Smooth muscle cell (in vitro differentiated cells): ENCODE measurements around the gene RNF123. TPM values are rescaled to one million over a fixed set of nuclear protein-coding genes. Genes with fewer than 3 reads are reported as not detected.

Experiments
- DNase-seq: peaks from one replicate; lab custom pipeline; 2025; ENCODE audit not compliant: unreplicated experiment; lab: John Stamatoyannopoulos, UW
- H2AFZ ChIP-seq: fragments of 200-600 bp; sonication (generic); 2 replicates; pipeline ENCODE4 v1.6.0; 2016; ENCODE audit warnings: antibody characterized with exemption, low read depth, mild to moderate bottlenecking
- H3F3A ChIP-seq: fragments of 200-600 bp; sonication (generic); 2 replicates; pipeline ENCODE4 v1.6.0; 2017; ENCODE audit warnings: antibody characterized with exemption, low read depth
- H3K27ac ChIP-seq: fragments of 200-600 bp; sonication (generic); 2 replicates; pipeline ENCODE4 v1.5.1; 2016; ENCODE audit warnings: low read depth, mild to moderate bottlenecking
- H3K27me3 ChIP-seq: fragments of 200-600 bp; sonication (generic); 2 replicates; pipeline ENCODE4 v1.6.1; 2016; ENCODE audit warnings: low read depth, mild to moderate bottlenecking
- H3K36me3 ChIP-seq: fragments of 200-600 bp; sonication (generic); 2 replicates; pipeline ENCODE4 v1.5.1; 2016; ENCODE audit warnings: low read depth
- H3K4me1 ChIP-seq: fragments of 200-600 bp; sonication (generic); 2 replicates; pipeline ENCODE4 v1.5.1; 2016; ENCODE audit warnings: low read depth
- H3K4me2 ChIP-seq: fragments of 200-600 bp; sonication (generic); 2 replicates; pipeline ENCODE4 v1.6.0; 2016; ENCODE audit warnings: mild to moderate bottlenecking
- H3K4me3 ChIP-seq: fragments of 200-600 bp; sonication (generic); 2 replicates; pipeline ENCODE4 v1.5.1; 2016; ENCODE audit warnings: mild to moderate bottlenecking
- H3K79me2 ChIP-seq: fragments of 200-600 bp; sonication (generic); 2 replicates; pipeline ENCODE4 v1.6.0; 2016; ENCODE audit warnings: low read depth, mild to moderate bottlenecking
- H3K9ac ChIP-seq: fragments of 200-600 bp; sonication (generic); 2 replicates; pipeline ENCODE4 v1.6.0; 2016; ENCODE audit warnings: low read depth
- H3K9me3 ChIP-seq: fragments of 200-600 bp; sonication (generic); replicated peaks from 2 replicates; pipeline ENCODE4 v1.5.1; 2016; ENCODE audit warnings: low read depth
- H4K20me1 ChIP-seq: fragments of 200-600 bp; sonication (generic); 2 replicates; pipeline ENCODE4 v1.6.0; 2016; ENCODE audit warnings: low read depth
- CTCF ChIP-seq: fragments of 200-600 bp; sonication (generic); IDR thresholded peaks from 2 replicates; pipeline ENCODE4 v1.5.1; 2017; ENCODE audit warnings: borderline replicate concordance, mild to moderate bottlenecking, antibody characterized with exemption; ENCODE audit not compliant: insufficient read depth, poor library complexity, severe bottlenecking
- whole genome bisulfite sequencing: methylation state at CpG from one replicate; pipeline ENCODE4 v1.1.7; 2016; ENCODE audit warnings: low lambda C conversion rate; 5-methylcytosine and 5-hydroxymethylcytosine counted together
- polyA plus RNA-seq: library from polyadenylated mRNA; unstranded; fragments of >200 nt; fragmentation: Nextera tagmentation; extraction: Ambion mirVana; gene quantifications from 2 replicates; pipeline ENCODE4 v1.2.1, GENCODE V29; 2016
- total RNA-seq: library from RNA; depleted of rRNA; stranded (reverse); fragments of >200 nt; gene quantifications from 2 replicates; pipeline ENCODE4 v1.2.3, GENCODE V29; 2014

Gene RNF123
- total and polyA plus RNA-seq, 2 experiments from 2014 or later, result 15.8 to 23.9 TPM

- no peaks in the 10 kb centered on the region for H4K20me1 ChIP-seq
- no peak for DNase-seq
- H3K4me3 ChIP-seq, result no peak overlapping the region
- H3K36me3 ChIP-seq, result no peaks in the 10 kb centered on the region
- no peaks in the 10 kb centered on the region for H3K27me3 ChIP-seq
- no peak overlapping the region for H2AFZ ChIP-seq
- no peak for TF ChIP-seq CTCF
- no peaks in the 10 kb centered on the region for H3F3A ChIP-seq
- no peaks in the 10 kb centered on the region for H3K9me3 ChIP-seq
- no peaks in the 10 kb centered on the region for H3K4me1 ChIP-seq
- 95% methylated on average over 11 of the region's 11 CpGs for WGBS
- no peak overlapping the region for H3K27ac ChIP-seq
- no peaks in the 10 kb centered on the region for H3K79me2 ChIP-seq
- H3K9ac ChIP-seq, result no peak overlapping the region
- H3K4me2 ChIP-seq, result no peak overlapping the region
These were observed 22.8 kb downstream of the RNF123 start for GRCh38 chr3:49712166-49712565.

GRCh38 chr3:49712631-49713317 lies 23.4 kb downstream of the RNF123 start:
- Histone ChIP-seq H3K4me2 (no peak overlapping the region), H3K4me3 (no peak overlapping the region), H3K9me3 (no peaks in the 10 kb centered on the region), H3K27me3 (no peaks in the 10 kb centered on the region), H3K4me1 (no peaks in the 10 kb centered on the region), H4K20me1 (no peaks in the 10 kb centered on the region), H3K27ac (no peak overlapping the region), H3F3A (no peaks in the 10 kb centered on the region), H3K36me3 (no peaks in the 10 kb centered on the region), H3K79me2 (no peaks in the 10 kb centered on the region), H2AFZ (no peak overlapping the region), H3K9ac (no peak overlapping the region)
- DNase-seq, result no peak
- WGBS, result 84% methylated on average over 7 of the region's 7 CpGs
- no peak for TF ChIP-seq CTCF

GRCh38 chr3:49713336-49714105 lies 24.2 kb downstream of the RNF123 start:
- no peak for DNase-seq
- no peak overlapping the region for H3K27ac ChIP-seq
- no peak overlapping the region for H2AFZ ChIP-seq
- H3K9ac ChIP-seq, result no peak overlapping the region
- H3K79me2 ChIP-seq, result no peaks in the 10 kb centered on the region
- H4K20me1 ChIP-seq, result peaks cover 4% of the 10 kb centered on the region
- H3K36me3 ChIP-seq, result no peaks in the 10 kb centered on the region
- H3K4me2 ChIP-seq, result no peak overlapping the region
- WGBS, result 97% methylated on average over 24 of the region's 25 CpGs
- TF ChIP-seq CTCF, result no peak
- H3K27me3 ChIP-seq, result no peaks in the 10 kb centered on the region
- H3K4me1 ChIP-seq, result peaks cover under 1% of the 10 kb centered on the region
- H3K9me3 ChIP-seq, result no peaks in the 10 kb centered on the region
- H3F3A ChIP-seq, result no peaks in the 10 kb centered on the region
- no peak overlapping the region for H3K4me3 ChIP-seq
